Lung (tissue), 12 donors: ENCODE data around the gene MAEA. TPM values are rescaled to one million over a fixed set of nuclear protein-coding genes. Genes with fewer than 3 reads are reported as not detected.

Source experiments
- ATAC-seq: fragments of 200-7000 bp; cut with Tn5 transposase; one replicate; pipeline ENCODE4 v1.9.1; 2020; ENCODE audit warnings: moderate number of reproducible peaks; ENCODE audit not compliant: insufficient read depth, low FRiP score
- DNase-seq, 3 donors: peaks; one replicate each; pipeline ENCODE4 v3.0.0-alpha.2; 2013 to 2017
- H3K27ac ChIP-seq, 2 donors: one replicate each; pipeline ENCODE4 v1.5.1; 2013; ENCODE audit warnings: mild to moderate bottlenecking in 2 of 2, moderate library complexity in 2 of 2, control low read depth in 1 of 2, inconsistent platforms in 1 of 2, low read depth in 1 of 2, low read length in 1 of 2
- H3K27me3 ChIP-seq, 3 donors: one replicate each; pipeline ENCODE4 v1.5.1; 2013; ENCODE audit warnings: low read length in 2 of 3; ENCODE audit not compliant: control insufficient read depth in 3 of 3, insufficient read depth in 3 of 3
- H3K36me3 ChIP-seq, 4 donors: one replicate each; pipeline ENCODE4 v1.5.1; 2013; ENCODE audit warnings: low read length in 4 of 4, mild to moderate bottlenecking in 1 of 4, moderate library complexity in 1 of 4; ENCODE audit not compliant: control insufficient read depth in 4 of 4, insufficient read depth in 4 of 4
- H3K4me1 ChIP-seq, 5 donors: one replicate each; pipeline ENCODE4 v1.5.1; 2013; ENCODE audit warnings: low read length in 5 of 5, mild to moderate bottlenecking in 2 of 5, moderate library complexity in 1 of 5; ENCODE audit not compliant: control insufficient read depth in 5 of 5, insufficient read depth in 5 of 5
- H3K4me3 ChIP-seq: one replicate; pipeline ENCODE4 v1.5.1; 2013; ENCODE audit warnings: mild to moderate bottlenecking, control low read depth, moderate library complexity
- H3K9ac ChIP-seq, 2 donors: one replicate each; pipeline ENCODE4 v1.5.1; 2013; ENCODE audit warnings: low read length in 2 of 2, control low read depth in 1 of 2; ENCODE audit not compliant: insufficient read depth in 1 of 2
- H3K9me3 ChIP-seq, 4 donors: one replicate each; pipeline ENCODE4 v1.5.1; 2013; ENCODE audit warnings: low read length in 3 of 4, mild to moderate bottlenecking in 1 of 4, moderate library complexity in 1 of 4; ENCODE audit not compliant: control insufficient read depth in 4 of 4, insufficient read depth in 3 of 4
- WGBS, 2 donors: extraction: QIAGEN DNeasy Blood & Tissue Kit; methylation state at CpG; one replicate each; pipeline ENCODE4 v1.1.7; 2013; 5-methylcytosine and 5-hydroxymethylcytosine counted together
- polyA plus RNA-seq, 2 donors: library from polyadenylated mRNA; stranded (reverse); fragments of 200-250 nt; gene quantifications; one replicate each; pipeline ENCODE4 v1.2.1, GENCODE V29; 2013
- total RNA-seq, 2 donors: library from RNA; depleted of rRNA in 1 of 2; stranded (reverse); fragments of >200 nt in 1 of 2; gene quantifications; one replicate each; pipeline ENCODE4 v1.2.1, GENCODE V29; 2014 to 2021
- TF ChIP-seq, protein P1 (sequence below): IDR thresholded peaks from 2 replicates; pipeline ENCODE4 v1.5.1; 2012; ENCODE audit warnings: mild to moderate bottlenecking; ENCODE audit errors: control extremely low read depth, extremely low read depth
- donor health status: control.
- donor health status: control.
- donor health status: Bipolar disorder and iron deficiency.
- donor health status: healthy.
- donor health status: DM: yes; HTN: yes; CAD: no.

MAEA gene
- total and polyA plus RNA-seq, 4 donors, result 39.7 to 67.4 (median 60.8) TPM

DNA sequence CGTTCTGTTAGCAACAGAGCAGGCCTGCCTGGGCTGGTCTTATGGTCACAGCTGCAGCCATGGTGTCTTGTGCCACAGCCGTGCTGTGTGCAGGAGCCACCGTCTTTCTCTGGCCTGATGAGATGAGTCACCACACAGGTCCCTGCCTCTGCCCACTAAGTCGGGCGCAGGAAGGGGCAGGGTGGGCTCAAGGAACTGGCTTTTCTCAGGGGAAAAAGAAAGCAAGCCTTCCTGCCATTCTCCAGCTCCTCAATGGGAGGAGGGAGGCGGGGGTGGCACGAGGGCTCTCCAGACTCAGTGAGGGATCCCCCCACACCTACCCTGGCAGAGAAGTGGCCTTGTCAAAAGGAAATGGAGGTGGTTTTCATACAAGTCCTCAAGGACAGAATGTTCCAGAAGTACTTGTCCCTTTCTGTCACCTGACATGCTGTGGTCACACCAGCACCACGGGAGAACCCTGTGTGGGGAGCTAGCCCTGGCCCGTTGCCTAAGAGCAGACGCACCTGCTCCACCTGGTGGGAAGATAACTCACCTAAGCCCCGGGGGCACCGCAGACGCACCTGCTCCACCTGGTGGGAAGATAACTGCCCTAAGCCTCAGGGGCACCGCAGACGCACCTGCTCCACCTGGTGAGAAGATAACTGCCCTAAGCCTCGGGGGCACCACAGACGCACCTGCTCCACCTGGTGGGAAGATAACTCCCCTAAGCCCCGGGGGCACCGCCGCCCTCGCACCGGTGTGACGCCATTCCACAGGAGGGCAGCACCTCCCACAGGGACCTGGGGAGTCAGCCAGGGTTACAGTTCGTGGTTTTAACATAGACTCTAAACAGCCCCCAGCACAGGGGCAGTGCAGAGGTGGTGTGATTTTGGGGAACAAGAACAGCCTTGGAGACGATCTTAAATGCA, 75.8 kb downstream of the MAEA start:
- WGBS, 2 donors, result 70 to 84% methylated on average over 25 of the region's 25 CpGs
- peaks cover 0 to 5% (median 0%) of the 10 kb centered on the region in 5 donors for H3K4me1 ChIP-seq
- H3K9me3 ChIP-seq, result no peaks in the 10 kb centered on the region
- DNase-seq, result peak in 1 of 3 donors; percentile 13
- H3K27ac ChIP-seq, result peak overlapping the region in 1 of 2 donors; percentile 44
- TF ChIP-seq, protein P1, sequence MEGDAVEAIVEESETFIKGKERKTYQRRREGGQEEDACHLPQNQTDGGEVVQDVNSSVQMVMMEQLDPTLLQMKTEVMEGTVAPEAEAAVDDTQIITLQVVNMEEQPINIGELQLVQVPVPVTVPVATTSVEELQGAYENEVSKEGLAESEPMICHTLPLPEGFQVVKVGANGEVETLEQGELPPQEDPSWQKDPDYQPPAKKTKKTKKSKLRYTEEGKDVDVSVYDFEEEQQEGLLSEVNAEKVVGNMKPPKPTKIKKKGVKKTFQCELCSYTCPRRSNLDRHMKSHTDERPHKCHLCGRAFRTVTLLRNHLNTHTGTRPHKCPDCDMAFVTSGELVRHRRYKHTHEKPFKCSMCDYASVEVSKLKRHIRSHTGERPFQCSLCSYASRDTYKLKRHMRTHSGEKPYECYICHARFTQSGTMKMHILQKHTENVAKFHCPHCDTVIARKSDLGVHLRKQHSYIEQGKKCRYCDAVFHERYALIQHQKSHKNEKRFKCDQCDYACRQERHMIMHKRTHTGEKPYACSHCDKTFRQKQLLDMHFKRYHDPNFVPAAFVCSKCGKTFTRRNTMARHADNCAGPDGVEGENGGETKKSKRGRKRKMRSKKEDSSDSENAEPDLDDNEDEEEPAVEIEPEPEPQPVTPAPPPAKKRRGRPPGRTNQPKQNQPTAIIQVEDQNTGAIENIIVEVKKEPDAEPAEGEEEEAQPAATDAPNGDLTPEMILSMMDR, result no peak
- ATAC-seq, result peak; percentile 69
- no peak overlapping the region for H3K9ac ChIP-seq
- H3K4me3 ChIP-seq, result no peak overlapping the region
- no peaks in the 10 kb centered on the region for H3K27me3 ChIP-seq
- H3K36me3 ChIP-seq, result peaks cover 0 to 44% (median 0%) of the 10 kb centered on the region in 4 donors

DNA sequence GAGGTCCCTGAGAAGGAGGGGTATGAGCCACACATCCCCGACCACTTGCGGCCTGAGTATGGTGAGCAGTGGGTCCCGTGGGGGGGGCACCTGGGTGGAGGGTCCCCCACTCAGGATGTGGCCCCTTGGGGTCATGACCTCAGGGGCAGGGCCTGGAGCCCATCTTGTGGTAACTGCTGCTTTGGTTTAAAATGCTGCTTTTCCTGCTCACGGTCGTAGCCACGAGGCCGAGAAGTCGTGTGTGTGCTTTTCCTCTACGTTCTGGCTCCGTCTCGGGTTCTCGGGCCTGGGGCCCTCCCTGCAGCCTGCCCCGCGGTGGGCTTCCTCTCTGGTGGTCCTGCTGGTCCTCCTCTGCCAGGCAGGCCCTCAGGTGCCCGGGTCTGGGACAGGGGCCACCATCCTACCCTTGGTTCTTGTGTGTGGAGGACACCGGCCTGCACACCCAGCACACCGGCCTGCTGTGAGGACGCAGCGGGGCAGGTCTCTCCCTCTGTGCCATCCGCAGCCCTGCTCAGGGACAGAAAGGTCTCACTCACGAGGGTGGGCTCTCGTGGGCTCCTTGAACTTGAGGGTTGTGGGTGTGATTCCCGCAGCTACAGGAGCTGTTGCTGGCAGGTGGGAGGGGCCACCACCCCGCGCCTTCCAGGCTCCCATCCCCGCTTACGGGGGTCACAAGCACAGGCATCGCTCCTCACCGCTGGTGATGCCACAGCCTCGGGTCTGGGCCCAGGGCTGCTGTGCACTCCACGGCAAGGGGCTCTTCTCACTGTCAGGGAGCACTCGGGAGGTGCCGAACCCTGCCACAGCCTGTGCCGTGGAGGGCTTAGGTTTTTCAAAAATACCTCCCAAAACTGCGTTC, 76.9 kb downstream of the MAEA start:
- ATAC-seq (no peak), DNase-seq (no peak)
- WGBS, 2 donors, result 95 to 96% methylated on average over 35 of the region's 35 CpGs
- Histone ChIP-seq H3K4me1 (peaks cover 0 to 5% (median 0%) of the 10 kb centered on the region in 5 donors), H3K27me3 (no peaks in the 10 kb centered on the region), H3K36me3 (peaks cover 0 to 43% (median 0%) of the 10 kb centered on the region in 4 donors), H3K9me3 (no peaks in the 10 kb centered on the region), H3K4me3 (no peak overlapping the region), H3K27ac (no peak overlapping the region), H3K9ac (no peak overlapping the region)
- TF ChIP-seq, protein P1, result no peak

DNA sequence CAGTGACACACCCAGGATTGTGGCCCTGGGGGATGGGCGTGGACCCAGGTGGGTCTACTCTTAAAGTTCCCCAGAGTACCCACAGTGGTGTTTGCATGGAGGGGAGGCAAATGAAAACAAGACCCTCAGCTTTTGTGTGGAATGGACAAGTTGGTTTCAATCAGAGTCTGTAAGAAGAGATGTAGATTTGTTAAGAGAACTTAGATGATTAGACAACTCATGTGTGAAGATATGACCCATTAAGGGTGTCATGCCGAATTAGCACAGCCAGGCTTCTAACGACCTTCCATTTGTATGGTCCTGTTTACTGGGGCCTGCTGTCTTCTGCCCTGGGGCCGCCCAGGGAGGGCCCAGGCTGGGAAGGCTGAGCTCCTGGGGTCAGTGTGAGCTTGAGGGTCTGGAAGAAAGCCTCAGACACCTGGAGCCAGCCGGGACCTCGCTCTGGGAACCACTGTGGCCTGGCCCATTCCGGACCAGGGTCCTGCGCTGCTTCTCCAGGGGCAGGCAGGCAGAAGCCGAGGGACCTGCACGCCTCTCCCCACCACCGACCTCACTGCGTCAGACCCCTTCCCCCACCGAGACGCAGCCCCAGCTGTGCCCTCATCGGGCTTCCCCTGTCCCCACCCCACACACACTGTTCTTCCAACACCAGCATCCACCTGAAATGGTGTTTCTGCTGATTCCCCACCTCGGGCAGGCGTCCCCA, 77.7 kb downstream of the MAEA start:
- DNase-seq, result no peak
- no peaks in the 10 kb centered on the region for H3K9me3 ChIP-seq
- H3K4me1 ChIP-seq, result peaks cover 0 to 5% (median 0%) of the 10 kb centered on the region in 5 donors
- H3K36me3 ChIP-seq, result peaks cover 0 to 43% (median 3%) of the 10 kb centered on the region in 4 donors
- H3K27ac ChIP-seq, result no peak overlapping the region
- no peak overlapping the region for H3K4me3 ChIP-seq
- TF ChIP-seq, protein P1, result no peak
- ATAC-seq, result no peak
- WGBS, 2 donors, result 96 to 98% methylated on average over 15 to 17 of the region's 17 CpGs
- no peaks in the 10 kb centered on the region for H3K27me3 ChIP-seq
- no peak overlapping the region for H3K9ac ChIP-seq
